ENCODE data around the gene MAP2K5. TPM values are rescaled to one million over a fixed set of nuclear protein-coding genes. Genes with fewer than 3 reads are reported as not detected.

MAP2K5 gene
- total and polyA plus RNA-seq, 9 of the 15 experiments (the other 6 are each of a cell fraction or from before 2014, with no cell fraction given), result 0.41 to 16.5 (median 7.5) TPM

GRCh38 chr15:67508407-67508806 is 34.1 kb upstream of the MAP2K5 start:
- no peak for DNase-seq (ENCODE audit: extremely low read depth in 1 of 4, low spot score in 3 of 4)
- no peaks in the 10 kb centered on the region for H3K9me1 ChIP-seq (ENCODE audit: control insufficient read depth, insufficient read depth, low read length)
- FAIRE-seq, result no peak
- no peaks in the 10 kb centered on the region for H3K27me3 ChIP-seq (ENCODE audit: control insufficient read depth in 2 of 2, insufficient read depth in 2 of 2, low read length in 2 of 2)
- BruUV-seq (replicated peaks), result no TSS peak
- 88% methylated on average over 3 of the region's 3 CpGs for WGBS (ENCODE audit: insufficient coverage, low coverage, missing lambda C conversion rate)
- no peaks in the 10 kb centered on the region for H3K79me2 ChIP-seq (ENCODE audit: control insufficient read depth, insufficient read depth, low read length)
- no peak overlapping the region for H3K4me2 ChIP-seq (ENCODE audit: insufficient read depth, low read length)
- intact Hi-C loops (cut with micrococcal nuclease) (no loop called here), in situ Hi-C loops (cut with MboI) (no loop called here)
- H3K36me3 ChIP-seq (ENCODE audit: control insufficient read depth, insufficient read depth, low read length), result no peaks in the 10 kb centered on the region
- no peak for ATAC-seq
- H3K9ac ChIP-seq (ENCODE audit: insufficient read depth in 1 of 2, low read depth in 2 of 2, low read length in 2 of 2), result no peak overlapping the region
- TF ChIP-seq PTTG1 (tag; IDR thresholded peaks at IDR 0.05; ENCODE audit: low read depth) (no peak), PHF21A (IDR thresholded peaks at IDR 0.05; ENCODE audit: borderline replicate concordance, low read depth) (no peak), ZNF75A (CRISPR knock-in tag; IDR thresholded peaks at IDR 0.05) (no peak), ELF2 (CRISPR knock-in tag; IDR thresholded peaks at IDR 0.05) (no peak), KDM4B (IDR thresholded peaks at IDR 0.05; ENCODE audit: borderline replicate concordance in 2 of 2, low read depth in 1 of 2) (no peak), OTX1 (CRISPR knock-in tag; IDR thresholded peaks at IDR 0.05) (no peak), RFX1 (IDR thresholded peaks at IDR 0.05) (no peak), TAF1 (IDR thresholded peaks at IDR 0.05; ENCODE audit: control insufficient read depth, extremely low read depth, insufficient read depth, low read length, severe bottlenecking) (no peak), RUNX1 (IDR thresholded peaks at IDR 0.05; ENCODE audit: low read depth) (no peak), ZKSCAN1 (IDR thresholded peaks at IDR 0.05; ENCODE audit: low read depth, low read length) (no peak), GTF2B (IDR thresholded peaks at IDR 0.05; ENCODE audit: extremely low read depth, insufficient read length) (no peak), ZC3H11A (IDR thresholded peaks at IDR 0.05; ENCODE audit: low read depth, low read length) (no peak), PHF8 (IDR thresholded peaks at IDR 0.05; ENCODE audit: borderline replicate concordance, low read length) (no peak), SIRT6 (IDR thresholded peaks at IDR 0.05; ENCODE audit: low read depth, low read length) (no peak), ZNF324 (CRISPR knock-in tag; IDR thresholded peaks at IDR 0.05) (no peak), TFE3 (CRISPR knock-in tag; IDR thresholded peaks at IDR 0.05) (no peak)
- no peaks in the 10 kb centered on the region for H3K9me3 ChIP-seq (replicated peaks; ENCODE audit: control insufficient read depth, insufficient read depth, low read depth, low read length)
- H4K20me1 ChIP-seq (replicated peaks; ENCODE audit: control insufficient read depth, insufficient read depth, low read length), result no peaks in the 10 kb centered on the region
- no peak overlapping the region for H2AFZ ChIP-seq (ENCODE audit: low read depth, low read length)
- H3K27ac ChIP-seq (ENCODE audit: extremely low read depth, low read depth, low read length), result no peak overlapping the region
- POLR2A ChIA-PET, result interaction anchor here (0.9 kb wide), 1 partner anchor 14 kb away, joined by 3 read pairs; no protein-coding TSS in a partner anchor
- H3K4me1 ChIP-seq (replicated peaks in 1 of 2; ENCODE audit: control insufficient read depth in 2 of 2, insufficient read depth in 2 of 2, low read length in 2 of 2), result peaks cover 3 to 10% of the 10 kb centered on the region in 2 experiments; a peak in 2 of 5 replicates
- CTCF ChIA-PET (ENCODE audit: low intra/inter-chr PET ratio), result no interaction called here
- H3K4me3 ChIP-seq, result no peak overlapping the region
